GM12801 (cell line): ENCODE data around the gene MIR17HG.

ENCODE experiments used
- TF ChIP-seq, protein P1 (sequence below): IDR thresholded peaks from one replicate; pipeline ENCODE4 v1.5.1; 2011; ENCODE audit warnings: control low read depth; ENCODE audit not compliant: insufficient read length; ENCODE audit errors: extremely low read depth

MIR17HG gene

DNA sequence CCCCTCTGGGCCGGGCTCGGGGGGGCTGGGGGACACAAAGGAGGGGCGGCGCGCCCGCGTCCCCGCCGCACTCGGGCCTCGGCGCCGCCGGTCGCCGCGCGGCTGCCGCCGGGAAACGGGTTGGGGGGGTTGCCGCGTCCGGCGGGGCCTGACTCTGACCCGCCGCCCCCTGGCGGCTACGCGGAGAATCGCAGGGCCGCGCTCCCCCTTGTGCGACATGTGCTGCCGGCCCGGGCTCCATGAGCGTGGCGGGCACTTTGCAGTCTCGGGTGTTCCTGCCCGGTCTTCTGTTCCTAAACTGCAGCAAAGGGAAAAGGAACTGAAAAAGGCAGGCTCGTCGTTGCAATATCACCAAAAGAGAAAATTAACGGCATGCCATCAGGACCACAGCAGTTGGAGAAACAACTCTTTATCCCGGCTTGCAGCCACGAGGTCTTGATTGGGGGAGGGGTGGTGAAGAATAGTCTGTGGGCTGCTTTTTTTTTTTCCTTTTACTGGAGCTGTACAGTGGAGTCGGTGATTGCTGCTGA is 1.5 kb downstream of the MIR17HG start:
- TF ChIP-seq, protein P1, sequence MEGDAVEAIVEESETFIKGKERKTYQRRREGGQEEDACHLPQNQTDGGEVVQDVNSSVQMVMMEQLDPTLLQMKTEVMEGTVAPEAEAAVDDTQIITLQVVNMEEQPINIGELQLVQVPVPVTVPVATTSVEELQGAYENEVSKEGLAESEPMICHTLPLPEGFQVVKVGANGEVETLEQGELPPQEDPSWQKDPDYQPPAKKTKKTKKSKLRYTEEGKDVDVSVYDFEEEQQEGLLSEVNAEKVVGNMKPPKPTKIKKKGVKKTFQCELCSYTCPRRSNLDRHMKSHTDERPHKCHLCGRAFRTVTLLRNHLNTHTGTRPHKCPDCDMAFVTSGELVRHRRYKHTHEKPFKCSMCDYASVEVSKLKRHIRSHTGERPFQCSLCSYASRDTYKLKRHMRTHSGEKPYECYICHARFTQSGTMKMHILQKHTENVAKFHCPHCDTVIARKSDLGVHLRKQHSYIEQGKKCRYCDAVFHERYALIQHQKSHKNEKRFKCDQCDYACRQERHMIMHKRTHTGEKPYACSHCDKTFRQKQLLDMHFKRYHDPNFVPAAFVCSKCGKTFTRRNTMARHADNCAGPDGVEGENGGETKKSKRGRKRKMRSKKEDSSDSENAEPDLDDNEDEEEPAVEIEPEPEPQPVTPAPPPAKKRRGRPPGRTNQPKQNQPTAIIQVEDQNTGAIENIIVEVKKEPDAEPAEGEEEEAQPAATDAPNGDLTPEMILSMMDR = no peak

DNA sequence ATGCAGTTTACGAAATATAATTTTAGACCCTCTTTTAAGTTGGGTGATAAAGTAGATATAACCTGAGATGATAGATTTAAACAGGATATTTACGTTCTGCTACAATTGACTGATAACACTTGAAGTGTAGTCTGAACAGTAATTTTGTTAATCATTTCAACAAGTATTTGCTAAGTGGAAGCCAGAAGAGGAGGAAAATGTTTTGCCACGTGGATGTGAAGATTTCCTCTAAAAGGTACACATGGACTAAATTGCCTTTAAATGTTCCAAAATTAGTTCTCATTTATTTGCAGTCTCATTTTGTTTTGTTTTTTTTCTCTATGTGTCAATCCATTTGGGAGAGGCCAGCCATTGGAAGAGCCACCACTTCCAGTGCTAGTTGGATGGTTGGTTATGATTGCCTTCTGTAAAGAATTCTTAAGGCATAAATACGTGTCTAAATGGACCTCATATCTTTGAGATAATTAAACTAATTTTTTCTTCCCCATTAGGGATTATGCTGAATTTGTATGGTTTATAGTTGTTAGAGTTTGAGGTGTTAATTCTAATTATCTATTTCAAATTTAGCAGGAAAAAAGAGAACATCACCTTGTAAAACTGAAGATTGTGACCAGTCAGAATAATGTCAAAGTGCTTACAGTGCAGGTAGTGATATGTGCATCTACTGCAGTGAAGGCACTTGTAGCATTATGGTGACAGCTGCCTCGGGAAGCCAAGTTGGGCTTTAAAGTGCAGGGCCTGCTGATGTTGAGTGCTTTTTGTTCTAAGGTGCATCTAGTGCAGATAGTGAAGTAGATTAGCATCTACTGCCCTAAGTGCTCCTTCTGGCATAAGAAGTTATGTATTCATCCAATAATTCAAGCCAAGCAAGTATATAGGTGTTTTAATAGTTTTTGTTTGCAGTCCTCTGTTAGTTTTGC is 2.8 kb downstream of the MIR17HG start:
- TF ChIP-seq, protein P1 = no peak

DNA sequence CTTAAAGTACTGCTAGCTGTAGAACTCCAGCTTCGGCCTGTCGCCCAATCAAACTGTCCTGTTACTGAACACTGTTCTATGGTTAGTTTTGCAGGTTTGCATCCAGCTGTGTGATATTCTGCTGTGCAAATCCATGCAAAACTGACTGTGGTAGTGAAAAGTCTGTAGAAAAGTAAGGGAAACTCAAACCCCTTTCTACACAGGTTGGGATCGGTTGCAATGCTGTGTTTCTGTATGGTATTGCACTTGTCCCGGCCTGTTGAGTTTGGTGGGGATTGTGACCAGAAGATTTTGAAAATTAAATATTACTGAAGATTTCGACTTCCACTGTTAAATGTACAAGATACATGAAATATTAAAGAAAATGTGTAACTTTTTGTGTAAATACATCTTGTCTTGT is 3.6 kb downstream of the MIR17HG start:
- TF ChIP-seq, protein P1 = no peak

DNA sequence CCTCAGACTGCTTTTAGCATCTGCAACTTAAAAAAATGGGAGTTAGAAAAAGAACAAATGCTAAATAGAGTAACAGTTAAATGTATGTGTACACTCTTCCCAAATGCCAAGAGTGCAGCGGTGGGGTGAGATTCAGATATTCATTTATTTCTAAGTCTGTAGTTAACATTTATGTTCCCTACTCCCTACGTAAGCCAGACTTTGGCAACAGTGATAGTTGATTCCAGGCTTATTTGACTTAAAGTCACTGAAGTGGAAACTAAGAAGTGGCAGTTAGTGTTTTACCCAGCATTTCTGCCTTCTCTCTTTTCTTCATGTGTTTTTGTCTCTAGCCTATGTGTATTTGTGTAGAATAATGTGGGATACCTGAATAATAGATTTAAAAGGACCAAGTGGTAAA is 4.5 kb downstream of the MIR17HG start:
- TF ChIP-seq, protein P1 = no peak

DNA sequence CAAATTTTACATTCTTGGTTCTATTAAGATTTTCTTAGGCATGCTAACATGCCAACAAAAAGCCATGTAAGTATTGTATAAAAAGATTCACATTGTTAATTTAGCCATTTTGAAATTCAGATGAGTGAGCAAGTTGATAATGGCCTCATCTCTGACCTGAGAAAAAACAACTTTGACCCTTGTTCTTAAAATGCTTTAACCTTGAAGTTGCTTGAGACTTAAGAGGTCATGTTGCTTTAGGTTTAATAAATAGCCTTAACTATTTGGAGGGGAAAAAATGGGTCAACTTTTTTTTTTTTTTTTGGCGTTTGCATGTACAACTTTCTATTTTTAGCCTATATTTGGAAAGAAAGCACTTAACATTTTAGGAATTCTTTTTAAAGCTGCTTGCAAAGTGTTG is 6.0 kb downstream of the MIR17HG start:
- TF ChIP-seq, protein P1 = no peak

DNA sequence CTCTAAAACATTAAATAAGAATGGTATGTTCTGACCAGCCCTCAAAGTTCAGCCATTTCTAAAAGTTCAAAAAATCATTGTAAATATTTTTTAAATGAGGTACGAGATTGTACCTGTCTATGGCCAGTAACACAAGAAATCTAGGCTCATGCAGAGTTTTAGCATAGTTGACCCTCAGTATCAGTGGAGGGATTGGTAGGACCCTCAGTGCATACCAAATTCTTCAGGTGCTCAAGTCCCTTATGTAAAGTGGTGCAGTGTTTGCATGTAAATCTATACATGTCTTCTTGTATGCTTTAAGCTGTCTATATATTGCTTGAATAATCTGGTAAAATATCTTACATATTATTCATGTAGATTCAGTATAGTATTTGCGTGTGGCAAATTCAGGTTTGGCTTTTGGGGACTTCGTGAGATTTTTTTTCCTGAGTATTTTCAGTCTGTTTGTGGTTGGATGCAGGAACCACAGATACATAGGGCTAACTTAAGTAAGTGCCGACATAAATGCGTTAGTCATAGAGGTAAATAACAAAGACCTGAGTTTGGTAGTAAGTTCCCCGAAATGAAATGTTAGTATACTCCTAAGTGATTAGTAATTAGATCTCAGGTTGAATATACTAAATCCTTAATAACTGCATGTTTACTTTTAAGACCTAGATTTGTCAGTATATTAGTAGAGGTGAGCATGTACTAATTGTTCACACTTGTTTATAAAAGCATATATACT is 7.8 kb downstream of the MIR17HG start:
- TF ChIP-seq, protein P1 = no peak
